Mammary epithelial cell (primary cell): Measurements from ENCODE around the gene EFNA2.

Experiments
- EZH2 ChIP-seq: IDR thresholded peaks from 2 replicates; pipeline ENCODE4 v1.6.1; 2012; ENCODE audit warnings: low read length, inconsistent platforms, borderline replicate concordance
- TF ChIP-seq, protein P1 (sequence below), 2 donors: IDR thresholded peaks in 1 of 2; conservative IDR thresholded peaks in 1 of 2; 2 replicates each; pipeline ENCODE4 v1.5.1; 2011 to 2012; ENCODE audit warnings: inconsistent platforms in 2 of 2, low read length in 2 of 2, mild to moderate bottlenecking in 2 of 2, control low read depth in 1 of 2, low read depth in 1 of 2; ENCODE audit not compliant: insufficient read depth in 1 of 2; ENCODE audit errors: extremely low read depth in 1 of 2

- TF ChIP-seq, protein P1, sequence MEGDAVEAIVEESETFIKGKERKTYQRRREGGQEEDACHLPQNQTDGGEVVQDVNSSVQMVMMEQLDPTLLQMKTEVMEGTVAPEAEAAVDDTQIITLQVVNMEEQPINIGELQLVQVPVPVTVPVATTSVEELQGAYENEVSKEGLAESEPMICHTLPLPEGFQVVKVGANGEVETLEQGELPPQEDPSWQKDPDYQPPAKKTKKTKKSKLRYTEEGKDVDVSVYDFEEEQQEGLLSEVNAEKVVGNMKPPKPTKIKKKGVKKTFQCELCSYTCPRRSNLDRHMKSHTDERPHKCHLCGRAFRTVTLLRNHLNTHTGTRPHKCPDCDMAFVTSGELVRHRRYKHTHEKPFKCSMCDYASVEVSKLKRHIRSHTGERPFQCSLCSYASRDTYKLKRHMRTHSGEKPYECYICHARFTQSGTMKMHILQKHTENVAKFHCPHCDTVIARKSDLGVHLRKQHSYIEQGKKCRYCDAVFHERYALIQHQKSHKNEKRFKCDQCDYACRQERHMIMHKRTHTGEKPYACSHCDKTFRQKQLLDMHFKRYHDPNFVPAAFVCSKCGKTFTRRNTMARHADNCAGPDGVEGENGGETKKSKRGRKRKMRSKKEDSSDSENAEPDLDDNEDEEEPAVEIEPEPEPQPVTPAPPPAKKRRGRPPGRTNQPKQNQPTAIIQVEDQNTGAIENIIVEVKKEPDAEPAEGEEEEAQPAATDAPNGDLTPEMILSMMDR (conservative IDR thresholded peaks at IDR 0.05 in 1 of 2, IDR thresholded peaks at IDR 0.05 in 1 of 2; ENCODE audit: extremely low read depth in 1 of 2, insufficient read depth in 1 of 2, low read depth in 1 of 2, low read length in 2 of 2): no peak
- peak; percentile 33 for TF ChIP-seq EZH2
These were observed 1.0 kb downstream of the EFNA2 start for GRCh38 chr19:1286487-1287353.
